Tibial nerve (tissue), 4 donors: ENCODE results near the gene ABLIM2. TPM values are rescaled to one million over a fixed set of nuclear protein-coding genes. Genes with fewer than 3 reads are reported as not detected.

Experiments used
- DNase-seq, 2 donors: peaks; one replicate each; pipeline ENCODE4 v3.0.0-alpha.2; 2019; ENCODE audit warnings: low spot score in 2 of 2
- H3K27ac ChIP-seq, 4 donors: fragments of 200-600 bp; sonication (generic) in 3 of 4; one replicate each; pipeline ENCODE4 v1.5.1; 2017 to 2019; ENCODE audit warnings: mild to moderate bottlenecking in 1 of 4
- H3K27me3 ChIP-seq, 2 donors: fragments of 200-600 bp; sonication (generic) in 1 of 2; one replicate each; pipeline versions ENCODE4 v1.5.1 to v1.6.0; 2017 to 2019
- H3K36me3 ChIP-seq, 3 donors: fragments of 200-600 bp; sonication (generic); one replicate each; pipeline ENCODE4 v1.5.1; 2018 to 2019
- H3K4me1 ChIP-seq, 4 donors: fragments of 200-600 bp; sonication (generic) in 3 of 4; one replicate each; pipeline ENCODE4 v1.5.1; 2017 to 2019
- H3K4me3 ChIP-seq, 4 donors: fragments of 200-600 bp; sonication (generic) in 3 of 4; one replicate each; pipeline ENCODE4 v1.5.1; 2017 to 2019; ENCODE audit warnings: mild to moderate bottlenecking in 1 of 4, moderate library complexity in 1 of 4
- H3K9me3 ChIP-seq, 4 donors: fragments of 200-600 bp; sonication (generic) in 3 of 4; one replicate each; pipeline ENCODE4 v1.5.1; 2017 to 2019
- CTCF ChIP-seq, 5 experiments: fragments of 200-600 bp in 3 of 5; fragments of 450-650 bp in 2 of 5; sonication (generic) in 3 of 5; IDR thresholded peaks; one replicate each; pipeline ENCODE4 v1.5.1; 2016 to 2019; ENCODE audit warnings: antibody characterized with exemption in 5 of 5, mild to moderate bottlenecking in 3 of 5, moderate library complexity in 2 of 5
- EP300 ChIP-seq, 2 donors: sonication (generic); formaldehyde crosslinking; IDR thresholded peaks; one replicate each; pipeline ENCODE4 v1.6.1; 2017; ENCODE audit warnings: antibody characterized with exemption in 2 of 2, mild to moderate bottlenecking in 1 of 2
- POLR2A ChIP-seq, 2 donors: fragments of 450-650 bp; IDR thresholded peaks; one replicate each; pipeline ENCODE4 v1.6.1; 2017; ENCODE audit warnings: antibody characterized with exemption in 2 of 2, mild to moderate bottlenecking in 2 of 2, moderate library complexity in 2 of 2
- WGBS, 2 donors: methylation state at CpG; one replicate each; pipeline ENCODE4 v1.1.5; 2018; 5-methylcytosine and 5-hydroxymethylcytosine counted together
- total RNA-seq, 4 donors: library from RNA; depleted of rRNA; stranded (reverse); fragments of >200 nt; gene quantifications; one replicate each; pipeline ENCODE4 v1.1.0, GENCODE V29; 2016

The ABLIM2 gene
- total RNA-seq, 4 donors from 2014 or later = 29.1 to 125 (median 41.7) TPM

- peaks cover 0 to 35% (median 0%) of the 10 kb centered on the region in 3 donors for H3K36me3 ChIP-seq
- no peaks in the 10 kb centered on the region for H3K27me3 ChIP-seq
- peaks cover 0 to 6% (median 0%) of the 10 kb centered on the region in 4 donors for H3K9me3 ChIP-seq
- no peak overlapping the region for H3K4me3 ChIP-seq
- TF ChIP-seq POLR2A (IDR thresholded peaks at IDR 0.05) (no peak), CTCF (IDR thresholded peaks at IDR 0.05) (no peak), EP300 (IDR thresholded peaks at IDR 0.05) (no peak)
- DNase-seq = no peak
- no peaks in the 10 kb centered on the region for H3K4me1 ChIP-seq
- WGBS, 2 donors = 86 to 87% methylated on average over 14 to 15 of the region's 15 CpGs
- H3K27ac ChIP-seq = no peak overlapping the region
Observed at GRCh38 chr4:8001564-8002355, 156.9 kb downstream of the ABLIM2 start.

- 82 to 86% methylated on average over 20 to 22 of the region's 25 CpGs for WGBS, 2 donors
- TF ChIP-seq POLR2A (IDR thresholded peaks at IDR 0.05) (no peak), EP300 (IDR thresholded peaks at IDR 0.05) (no peak), CTCF (IDR thresholded peaks at IDR 0.05) (no peak)
- no peak overlapping the region for H3K27ac ChIP-seq
- no peaks in the 10 kb centered on the region for H3K27me3 ChIP-seq
- H3K4me3 ChIP-seq = no peak overlapping the region
- peaks cover 0 to 27% (median 0%) of the 10 kb centered on the region in 3 donors for H3K36me3 ChIP-seq
- no peaks in the 10 kb centered on the region for H3K4me1 ChIP-seq
- peaks cover 0 to 9% (median 0%) of the 10 kb centered on the region in 4 donors for H3K9me3 ChIP-seq
- no peak for DNase-seq
Observed at GRCh38 chr4:8000721-8001491, 157.7 kb downstream of the ABLIM2 start.

- Histone ChIP-seq H3K27ac (no peak overlapping the region), H3K4me1 (no peaks in the 10 kb centered on the region), H3K36me3 (peaks cover 0 to 20% (median 0%) of the 10 kb centered on the region in 3 donors), H3K27me3 (no peaks in the 10 kb centered on the region), H3K9me3 (peaks cover 0 to 9% (median 0%) of the 10 kb centered on the region in 4 donors), H3K4me3 (no peak overlapping the region)
- WGBS, 2 donors = 85 to 87% methylated on average over 7 of the region's 8 CpGs
- DNase-seq = no peak
- TF ChIP-seq POLR2A (IDR thresholded peaks at IDR 0.05) (no peak), CTCF (IDR thresholded peaks at IDR 0.05) (no peak), EP300 (IDR thresholded peaks at IDR 0.05) (no peak)
Observed at GRCh38 chr4:8000247-8000646, 158.4 kb downstream of the ABLIM2 start.

GRCh38 chr4:7999695-8000094 is 158.9 kb downstream of the ABLIM2 start:
- H3K36me3 ChIP-seq = peaks cover 0 to 15% (median 0%) of the 10 kb centered on the region in 3 donors
- TF ChIP-seq EP300 (IDR thresholded peaks at IDR 0.05) = no peak
- TF ChIP-seq CTCF (IDR thresholded peaks at IDR 0.05) = no peak
- H3K27me3 ChIP-seq = no peaks in the 10 kb centered on the region
- no peak overlapping the region for H3K4me3 ChIP-seq
- peaks cover 0 to 9% (median 0%) of the 10 kb centered on the region in 4 donors for H3K9me3 ChIP-seq
- no peak for DNase-seq
- WGBS, 2 donors = 90 to 91% methylated on average over 7 to 8 of the region's 8 CpGs
- H3K4me1 ChIP-seq = no peaks in the 10 kb centered on the region
- no peak overlapping the region for H3K27ac ChIP-seq

GRCh38 chr4:7999279-7999678 is 159.3 kb downstream of the ABLIM2 start:
- Histone ChIP-seq H3K27ac (no peak overlapping the region), H3K4me3 (no peak overlapping the region), H3K4me1 (no peaks in the 10 kb centered on the region), H3K9me3 (peaks cover 0 to 9% (median 0%) of the 10 kb centered on the region in 4 donors), H3K27me3 (no peaks in the 10 kb centered on the region), H3K36me3 (peaks cover 0 to 10% (median 0%) of the 10 kb centered on the region in 3 donors)
- 93 to 95% methylated on average over 7 of the region's 7 CpGs for WGBS, 2 donors
- no peak for DNase-seq
- no peak for TF ChIP-seq CTCF (IDR thresholded peaks at IDR 0.05)
- no peak for TF ChIP-seq EP300 (IDR thresholded peaks at IDR 0.05)
- no peak for TF ChIP-seq POLR2A (IDR thresholded peaks at IDR 0.05)
